Transverse colon (tissue), 4 donors: ENCODE measurements around the gene RNU1-2. TPM values are rescaled to one million over a fixed set of nuclear protein-coding genes. Genes with fewer than 3 reads are reported as not detected.
"Not testable (repeated sequence)": the region's sequence is repeated elsewhere in the genome, so short reads cannot be mapped to it uniquely, and the experiment has no call there.

Experiments used
- DNase-seq: peaks from one replicate; pipeline ENCODE4 v3.0.0-alpha.2; 2019
- H3K27ac ChIP-seq, 4 donors: fragments of 200-600 bp; sonication (generic); 2 replicates each; pipeline ENCODE4 v1.5.1; 2016 to 2018; ENCODE audit warnings: inconsistent platforms in 4 of 4
- H3K27me3 ChIP-seq: fragments of 200-600 bp; sonication (generic); 2 replicates; pipeline ENCODE4 v1.5.1; 2017; ENCODE audit warnings: inconsistent platforms
- H3K36me3 ChIP-seq, 4 donors: fragments of 200-600 bp; sonication (generic); 2 replicates each; pipeline ENCODE4 v1.5.1; 2017 to 2019; ENCODE audit warnings: inconsistent platforms in 4 of 4
- H3K4me1 ChIP-seq, 4 donors: fragments of 200-600 bp; sonication (generic); 2 replicates each; pipeline ENCODE4 v1.5.1; 2017 to 2020; ENCODE audit warnings: inconsistent platforms in 4 of 4
- H3K4me3 ChIP-seq, 4 donors: fragments of 200-600 bp; sonication (generic); 1 replicate in 1 of 4; 2 replicates in 3 of 4; pipeline versions ENCODE4 v1.5.1 to v1.6.1; 2017 to 2019; ENCODE audit warnings: inconsistent platforms in 4 of 4
- H3K9me3 ChIP-seq, 2 donors: fragments of 200-600 bp; sonication (generic); 2 replicates each; pipeline ENCODE4 v1.5.1; 2017 to 2019; ENCODE audit warnings: inconsistent platforms in 2 of 2
- CTCF ChIP-seq, 5 experiments: fragments of 200-600 bp in 3 of 5; fragments of 450-650 bp in 2 of 5; sonication (generic) in 3 of 5; IDR thresholded peaks; 1 replicate in 2 of 5; 2 replicates in 3 of 5; pipeline ENCODE4 v1.5.1; 2016 to 2017; ENCODE audit warnings: antibody characterized with exemption in 5 of 5, inconsistent platforms in 3 of 5, mild to moderate bottlenecking in 2 of 5, moderate library complexity in 1 of 5
- EP300 ChIP-seq: sonication (generic); formaldehyde crosslinking; IDR thresholded peaks from one replicate; pipeline ENCODE4 v1.6.1; 2017; ENCODE audit warnings: antibody characterized with exemption, low read depth
- POLR2A ChIP-seq: fragments of 450-650 bp; IDR thresholded peaks from one replicate; pipeline ENCODE4 v1.6.1; 2016; ENCODE audit warnings: antibody characterized with exemption, mild to moderate bottlenecking, moderate library complexity
- POLR2AphosphoS5 ChIP-seq, 3 donors: sonication (generic); formaldehyde crosslinking; IDR thresholded peaks; one replicate each; pipeline ENCODE4 v1.6.1; 2016; ENCODE audit warnings: antibody characterized with exemption in 3 of 3
- WGBS, 2 donors: methylation state at CpG; one replicate each; pipeline ENCODE4 v1.1.5; 2018; ENCODE audit warnings: low coverage in 1 of 2; 5-methylcytosine and 5-hydroxymethylcytosine counted together
- in situ Hi-C, 4 donors: fragments of 200-750 bp; cut with MboI; loops; one replicate each; pipeline versions ENCODE4 v1.15.0 to v1.15.1; 2017; ENCODE audit warnings: low sequenced_read_pairs in 3 of 4, low pct_ligation_motif_present in 1 of 4, low pct_unique_long_range_greater_than_20kb in 1 of 4
- intact Hi-C: fragments of 100-400 bp; cut with DNase I; formaldehyde crosslinking; loops from one replicate; pipeline ENCODE4 v1.15.1; 2023; ENCODE audit warnings: low total_unique reads
- total RNA-seq, 4 donors: library from RNA; depleted of rRNA; stranded (reverse); fragments of >200 nt; gene quantifications; one replicate each; pipeline ENCODE4 v1.1.0, GENCODE V29; 2016

Gene RNU1-2
- total RNA-seq, 4 donors from 2014 or later, result under 0.01 TPM; not detected in 1

- Histone ChIP-seq H3K9me3 (no peaks in the 10 kb centered on the region), H3K4me1 (peaks cover 7 to 22% (median 14%) of the 10 kb centered on the region in 4 donors), H3K36me3 (no peaks in the 10 kb centered on the region), H3K27me3 (no peaks in the 10 kb centered on the region), H3K4me3 (no peak overlapping the region), H3K27ac (no peak overlapping the region)
- 46 to 57% methylated on average over 2 to 3 of the region's 3 CpGs for WGBS, 2 donors
- no peak for DNase-seq
- in situ Hi-C loops, result no loop called here
- intact Hi-C loops, result no loop called here
- no peak for TF ChIP-seq CTCF (IDR thresholded peaks at IDR 0.05)
- no peak for TF ChIP-seq EP300
- TF ChIP-seq POLR2AphosphoS5 (IDR thresholded peaks at IDR 0.05), result no peak
- no peak for TF ChIP-seq POLR2A
These were observed 22.6 kb downstream of the RNU1-2 start for GRCh38 chr1:16918371-16918770.

DNA sequence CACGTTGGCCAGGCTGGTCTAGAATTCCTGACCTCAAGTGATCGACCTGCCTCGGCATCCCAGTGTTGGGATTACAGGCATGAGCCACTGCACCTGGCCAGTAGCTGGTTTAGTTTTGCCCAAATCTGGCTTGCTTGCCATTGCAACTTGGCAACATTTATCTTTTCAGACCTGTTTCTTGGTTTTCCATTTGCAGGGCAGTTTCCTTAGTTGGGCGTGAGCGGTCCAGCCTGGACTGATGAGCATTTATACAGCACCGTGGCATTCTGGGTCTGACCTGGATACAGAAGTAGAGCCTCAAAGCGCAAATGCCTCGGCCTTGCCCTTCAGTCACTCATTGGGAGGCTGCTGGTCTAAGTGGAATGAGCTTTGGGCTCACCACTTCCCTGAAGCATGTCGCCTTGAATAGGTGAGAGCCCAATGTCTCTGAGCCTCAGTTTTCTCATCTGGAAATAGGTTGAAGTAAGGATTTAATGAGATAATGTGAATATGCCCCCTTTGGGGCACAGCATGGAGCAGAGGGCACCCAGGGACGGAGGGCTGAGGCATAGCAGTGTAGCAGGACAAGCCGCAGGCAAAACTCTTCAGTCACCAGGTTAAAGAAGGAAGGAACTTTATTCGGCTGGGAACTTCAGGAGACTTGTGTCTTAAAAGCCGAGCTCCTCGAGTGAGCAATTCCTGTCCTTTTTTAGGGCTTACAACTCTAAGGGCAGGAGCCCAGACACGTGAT, 23.3 kb downstream of the RNU1-2 start:
- WGBS, 2 donors, result 87% methylated on average over 7 to 15 of the region's 15 CpGs
- H3K27me3 ChIP-seq, DNase-seq, H3K4me3 ChIP-seq, in situ Hi-C loops, intact Hi-C loops, H3K27ac ChIP-seq, H3K9me3 ChIP-seq, H3K36me3 ChIP-seq: not testable (repeated sequence)
- H3K4me1 ChIP-seq, result peaks cover 5 to 18% (median 10%) of the 10 kb centered on the region in 4 donors

DNA sequence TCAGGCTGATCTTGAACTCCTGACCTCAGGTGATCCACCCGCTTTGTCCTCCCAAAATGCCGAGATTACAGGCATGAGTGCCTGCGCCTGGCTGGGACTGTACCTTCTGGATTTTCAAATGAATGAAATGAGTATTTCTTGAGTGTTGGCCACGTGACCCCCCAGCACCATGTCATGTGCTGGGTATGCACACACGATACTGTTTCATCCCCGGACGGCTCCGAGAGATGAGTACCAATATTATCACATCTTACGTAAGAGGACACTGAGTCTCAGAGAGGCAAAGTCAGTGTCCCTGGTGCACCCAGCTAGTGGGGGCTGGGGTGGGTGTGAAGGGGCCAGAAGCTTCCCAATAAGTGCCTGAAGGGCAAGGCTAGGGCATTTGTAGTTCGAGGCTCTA, 25.2 kb downstream of the RNU1-2 start:
- Histone ChIP-seq H3K4me3 (no peak overlapping the region), H3K4me1 (peaks cover 0 to 7% (median 0%) of the 10 kb centered on the region in 4 donors), H3K27me3 (no peaks in the 10 kb centered on the region), H3K9me3 (no peaks in the 10 kb centered on the region), H3K27ac (no peak overlapping the region), H3K36me3 (no peaks in the 10 kb centered on the region)
- no peak for DNase-seq
- TF ChIP-seq POLR2A, result no peak
- no peak for TF ChIP-seq CTCF (IDR thresholded peaks at IDR 0.05)
- TF ChIP-seq POLR2AphosphoS5 (IDR thresholded peaks at IDR 0.05), result no peak
- TF ChIP-seq EP300, result no peak
- in situ Hi-C loops, result loop anchor here in 1 of 4 donors (10.0 kb wide), 1 partner anchor 196 kb away; no protein-coding TSS in a partner anchor
- 84 to 89% methylated on average over 9 to 10 of the region's 10 CpGs for WGBS, 2 donors
- intact Hi-C loops, result no loop called here

DNA sequence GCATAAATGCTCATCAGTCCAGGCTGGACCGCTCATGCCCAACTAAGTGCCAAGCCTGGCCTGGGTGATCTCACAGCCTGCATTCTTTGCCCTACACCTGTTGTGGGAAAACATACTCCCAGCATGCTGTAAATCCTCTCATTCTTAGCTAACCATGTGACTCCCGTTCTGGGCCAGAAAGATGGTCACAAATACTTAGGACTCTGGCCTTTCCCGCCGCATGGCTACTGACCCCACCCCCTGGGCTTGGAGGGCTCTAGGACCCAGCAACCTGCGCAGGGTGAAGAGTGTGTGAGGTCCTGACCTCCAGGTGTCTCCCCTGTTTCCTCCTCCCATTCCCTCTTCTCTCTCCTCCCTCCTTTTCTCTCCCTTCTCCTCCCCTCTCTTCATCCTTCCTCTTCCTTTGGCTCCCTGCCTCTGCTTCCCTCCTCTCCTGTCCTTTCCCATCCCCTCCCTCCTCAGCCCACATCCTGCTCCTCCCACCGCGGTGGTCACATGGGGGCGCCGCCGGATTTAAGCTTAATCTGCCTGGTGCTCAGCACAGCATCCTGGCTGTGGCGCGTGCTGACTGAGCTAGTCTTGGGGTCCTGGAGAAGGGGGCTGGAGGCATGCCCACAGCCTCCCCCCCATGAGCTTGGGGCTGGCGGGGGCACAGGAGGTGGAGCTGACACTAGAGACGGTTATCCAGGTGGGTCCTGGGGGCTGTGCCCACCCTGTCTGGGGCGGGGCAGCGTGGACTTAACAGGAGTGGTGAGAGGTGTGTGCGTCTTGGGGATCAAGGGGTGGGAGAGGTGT, 25.8 kb downstream of the RNU1-2 start, which contains the start of gene CROCC:
TSS of gene CROCC (plus strand) at position 541 of the 795 bp plus-strand sequence. CDS start at position 629, 88 bp downstream.
- Histone ChIP-seq H3K27ac (no peak within 1 kb of the TSS), H3K4me1 (peaks cover 0 to 7% (median 0%) of the 10 kb centered on the region in 4 donors), H3K4me3 (no peak within 1 kb of the TSS), H3K36me3 (no peaks in the 10 kb centered on the region), H3K9me3 (no peaks in the 10 kb centered on the region), H3K27me3 (no peaks in the 10 kb centered on the region)
- intact Hi-C loops (no loop called here), in situ Hi-C loops (loop anchor here in 1 of 4 donors (10.0 kb wide), 1 partner anchor 197 kb away; no protein-coding TSS in a partner anchor)
- DNase-seq, result no peak
- TF ChIP-seq POLR2A (no peak), POLR2AphosphoS5 (IDR thresholded peaks at IDR 0.05) (no peak), EP300 (no peak), CTCF (IDR thresholded peaks at IDR 0.05) (no peak)
- 13 to 30% methylated on average over 11 to 17 of the region's 17 CpGs for WGBS, 2 donors
